GM19239 (cell line): ENCODE measurements around the gene ERC2.
"Not testable (repeated sequence)": the region's sequence is repeated elsewhere in the genome, so short reads cannot be mapped to it uniquely, and the experiment has no call there.

Experiments used
- DNase-seq: peaks from one replicate; pipeline ENCODE4 v3.0.0; 2011; ENCODE audit warnings: low spot score; ENCODE audit not compliant: insufficient read length
- FAIRE-seq: peaks from 2 replicates; lab custom pipeline; 2011; peaks lifted over from hg19 to GRCh38; lab: Jason Lieb, UNC

The ERC2 gene

GRCh38 chr3:55876560-55876959, 591.7 kb downstream of the ERC2 start:
- no peak for DNase-seq
- no peak for FAIRE-seq

- FAIRE-seq (no peak), DNase-seq (no peak)
Measured at GRCh38 chr3:55875113-55875512, 593.2 kb downstream of the ERC2 start.

GRCh38 chr3:55873523-55874254, 594.6 kb downstream of the ERC2 start:
- DNase-seq = no peak
- no peak for FAIRE-seq

GRCh38 chr3:55870594-55870993, 597.7 kb downstream of the ERC2 start:
- no peak for FAIRE-seq

GRCh38 chr3:55868347-55868746, 599.9 kb downstream of the ERC2 start:
- DNase-seq (no peak), FAIRE-seq (no peak)

More at GRCh38 chr3:55870594-55870993, 597.7 kb downstream of the ERC2 start:
- DNase-seq = no peak

GRCh38 chr3:55863028-55863427, 605.2 kb downstream of the ERC2 start:
- FAIRE-seq = no peak

GRCh38 chr3:55860049-55860721, 608.1 kb downstream of the ERC2 start:
- DNase-seq = no peak
- no peak for FAIRE-seq

More at GRCh38 chr3:55863028-55863427, 605.2 kb downstream of the ERC2 start:
- no peak for DNase-seq

GRCh38 chr3:55859305-55859704, 609.0 kb downstream of the ERC2 start:
- FAIRE-seq (no peak), DNase-seq (no peak)

GRCh38 chr3:55858727-55859126, 609.5 kb downstream of the ERC2 start:
- FAIRE-seq (no peak), DNase-seq (no peak)

- no peak for FAIRE-seq
- no peak for DNase-seq
Measured at GRCh38 chr3:55858302-55858701, 610.0 kb downstream of the ERC2 start.

GRCh38 chr3:55857633-55858032, 610.6 kb downstream of the ERC2 start:
- DNase-seq (no peak), FAIRE-seq (no peak)

- DNase-seq = no peak
- FAIRE-seq = no peak
Measured at GRCh38 chr3:55855311-55855710, 613.0 kb downstream of the ERC2 start.

GRCh38 chr3:55854494-55854893, 613.8 kb downstream of the ERC2 start:
- FAIRE-seq (no peak), DNase-seq (no peak)

GRCh38 chr3:55852326-55852725, 615.9 kb downstream of the ERC2 start:
- FAIRE-seq (no peak), DNase-seq (no peak)

GRCh38 chr3:55842204-55842603, 626.1 kb downstream of the ERC2 start:
- FAIRE-seq (no peak), DNase-seq (no peak)

- DNase-seq, FAIRE-seq: not testable (repeated sequence)
Measured at GRCh38 chr3:55831876-55832275, 636.4 kb downstream of the ERC2 start.

- FAIRE-seq = no peak
- no peak for DNase-seq
Measured at GRCh38 chr3:55828712-55829111, 639.6 kb downstream of the ERC2 start.

- no peak for FAIRE-seq
- no peak for DNase-seq
Measured at GRCh38 chr3:55827786-55828185, 640.5 kb downstream of the ERC2 start.

GRCh38 chr3:55826731-55827496, 641.4 kb downstream of the ERC2 start:
- FAIRE-seq = no peak
- DNase-seq = no peak

- no peak for FAIRE-seq
Measured at GRCh38 chr3:55826097-55826496, 642.2 kb downstream of the ERC2 start.

GRCh38 chr3:55824406-55824805, 643.9 kb downstream of the ERC2 start:
- no peak for FAIRE-seq
- no peak for DNase-seq

More at GRCh38 chr3:55826097-55826496, 642.2 kb downstream of the ERC2 start:
- no peak for DNase-seq
